HG03432 (cell line): ENCODE measurements around the gene ETHE1.
A peak's percentile ranks its signal among the peaks of the same experiment; 100 is the strongest.

Experiments
- ATAC-seq: cut with Tn5 transposase; IDR thresholded peaks from one replicate; pipeline ENCODE4 v1.9.1; 2021; ENCODE audit warnings: mild to moderate bottlenecking, moderate library complexity; ENCODE audit not compliant: unreplicated experiment

Gene ETHE1

GRCh38 chr19:43468354-43469159, 58.4 kb downstream of the ETHE1 start:
- ATAC-seq: no peak

- ATAC-seq: no peak
Observed at GRCh38 chr19:43467730-43468129, 59.3 kb downstream of the ETHE1 start.

- ATAC-seq: no peak
Observed at GRCh38 chr19:43467276-43467675, 59.7 kb downstream of the ETHE1 start.

GRCh38 chr19:43466793-43467192, 60.2 kb downstream of the ETHE1 start:
- ATAC-seq: no peak

GRCh38 chr19:43465468-43466120, 61.4 kb downstream of the ETHE1 start, which contains the start of gene LYPD3:
Gene LYPD3 (minus strand): TSS chr19:43465608. CDS start chr19:43465571, 37 bp downstream.
- ATAC-seq: no peak

- peak; percentile 50 for ATAC-seq
Observed at GRCh38 chr19:43464134-43464775, 62.7 kb downstream of the ETHE1 start.

- ATAC-seq: peak; percentile 87
Observed at GRCh38 chr19:43463381-43464133, 63.4 kb downstream of the ETHE1 start.

GRCh38 chr19:43462785-43463380, 64.1 kb downstream of the ETHE1 start:
- ATAC-seq: no peak

GRCh38 chr19:43462383-43462782, 64.6 kb downstream of the ETHE1 start:
- no peak for ATAC-seq

GRCh38 chr19:43461303-43461702, 65.7 kb downstream of the ETHE1 start:
- no peak for ATAC-seq

- no peak for ATAC-seq
Observed at GRCh38 chr19:43460362-43461016, 66.5 kb downstream of the ETHE1 start.

GRCh38 chr19:43457809-43458208, 69.2 kb downstream of the ETHE1 start:
- no peak for ATAC-seq
